Ishikawa (cell line): ENCODE data around the gene NPC2.

Experiments used
- CEBPB ChIP-seq: IDR thresholded peaks from 2 replicates; pipeline ENCODE4 v1.6.1; 2012
- CREB1 ChIP-seq: IDR thresholded peaks from 2 replicates; pipeline ENCODE4 v1.6.1; 2012; ENCODE audit warnings: low read depth
- EGR1 ChIP-seq: IDR thresholded peaks from 2 replicates; pipeline ENCODE4 v1.6.1; 2012
- EP300 ChIP-seq: IDR thresholded peaks from 2 replicates; pipeline ENCODE4 v1.6.1; 2012; ENCODE audit warnings: borderline replicate concordance
- FOXM1 ChIP-seq: IDR thresholded peaks from 2 replicates; pipeline ENCODE4 v1.6.1; 2012; ENCODE audit warnings: low read depth, borderline replicate concordance
- NFIC ChIP-seq: IDR thresholded peaks from 2 replicates; pipeline ENCODE4 v1.6.1; 2012
- RAD21 ChIP-seq: IDR thresholded peaks from 2 replicates; pipeline ENCODE4 v1.6.1; 2012; ENCODE audit warnings: low read depth
- TAF1 ChIP-seq: IDR thresholded peaks from 2 replicates; pipeline ENCODE4 v1.6.1; 2012; ENCODE audit warnings: low read depth, mild to moderate bottlenecking
- TCF12 ChIP-seq: IDR thresholded peaks from 2 replicates; pipeline ENCODE4 v1.6.1; 2012; ENCODE audit warnings: low read depth
- TEAD4 ChIP-seq: IDR thresholded peaks from 2 replicates; pipeline ENCODE4 v1.6.1; 2012
- YY1 ChIP-seq: IDR thresholded peaks from 2 replicates; pipeline ENCODE4 v1.6.1; 2012; ENCODE audit warnings: low read depth
- ZBTB7A ChIP-seq: IDR thresholded peaks from 2 replicates; pipeline ENCODE4 v1.6.1; 2012; ENCODE audit warnings: low read depth
- TF ChIP-seq, protein P1 (sequence below): IDR thresholded peaks from 2 replicates; pipeline ENCODE4 v1.6.1; 2012
- TF ChIP-seq, protein P2 (sequence below): IDR thresholded peaks from 2 replicates; pipeline ENCODE4 v1.6.1; 2012
- TF ChIP-seq, protein P3 (sequence below): IDR thresholded peaks from 2 replicates; pipeline ENCODE4 v1.6.1; 2012; ENCODE audit warnings: low read depth, mild to moderate bottlenecking

The NPC2 gene

DNA sequence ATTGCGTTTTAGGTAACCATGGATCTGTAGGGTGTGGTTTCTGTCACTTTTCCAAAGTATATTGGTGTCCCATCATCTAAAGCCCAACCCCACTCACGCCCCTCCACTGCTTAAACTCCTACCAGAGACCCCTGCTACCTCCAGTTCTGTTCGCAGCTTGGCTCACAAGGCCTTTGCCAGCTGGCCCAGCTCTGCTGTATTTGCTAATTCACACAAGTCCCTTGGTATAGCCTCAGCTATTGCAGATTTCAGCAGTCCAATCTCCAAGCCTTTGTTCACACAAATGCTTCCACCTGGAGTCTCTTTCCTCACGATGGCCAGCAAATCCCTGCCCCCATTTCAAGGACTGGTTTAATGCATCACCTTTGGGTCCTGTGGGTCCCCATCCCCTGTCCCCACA lies 24.6 kb upstream of the NPC2 start:
- no peak for TF ChIP-seq EGR1

DNA sequence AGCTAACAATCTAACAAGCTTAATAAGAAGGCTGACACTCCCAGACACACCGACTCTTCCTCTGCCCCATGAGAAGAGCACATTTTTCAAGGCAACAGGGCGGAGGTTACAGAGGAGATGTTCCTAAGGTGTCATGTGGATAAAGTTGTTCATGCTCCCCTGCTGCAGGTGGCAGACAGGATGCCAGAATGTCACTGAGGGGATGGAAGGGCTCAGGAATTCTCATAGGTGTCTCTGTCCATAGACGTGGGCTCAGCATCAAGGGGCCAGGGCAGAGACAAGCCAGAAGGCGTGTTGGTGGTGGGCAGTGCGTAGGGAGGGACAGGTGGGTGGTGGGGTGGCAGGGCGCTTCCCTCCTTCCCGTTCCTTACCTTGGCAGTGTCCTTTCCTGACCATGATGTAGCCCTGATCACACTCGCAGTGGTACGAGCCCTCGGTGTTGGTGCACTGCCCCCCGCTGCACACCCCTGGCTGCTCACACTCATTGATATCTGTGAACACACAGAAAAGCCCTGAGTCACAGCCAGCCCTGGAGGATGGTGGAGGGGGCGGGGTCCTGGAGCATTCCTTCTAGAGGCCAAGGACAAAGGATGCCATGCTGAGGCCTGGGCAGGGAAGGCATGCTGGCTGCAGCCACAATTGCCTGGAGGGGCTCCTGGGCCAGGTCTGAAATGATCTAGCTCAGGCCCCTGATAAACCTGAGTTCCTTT lies 23.5 kb upstream of the NPC2 start:
- TF ChIP-seq TEAD4, result no peak
- TF ChIP-seq, protein P1, sequence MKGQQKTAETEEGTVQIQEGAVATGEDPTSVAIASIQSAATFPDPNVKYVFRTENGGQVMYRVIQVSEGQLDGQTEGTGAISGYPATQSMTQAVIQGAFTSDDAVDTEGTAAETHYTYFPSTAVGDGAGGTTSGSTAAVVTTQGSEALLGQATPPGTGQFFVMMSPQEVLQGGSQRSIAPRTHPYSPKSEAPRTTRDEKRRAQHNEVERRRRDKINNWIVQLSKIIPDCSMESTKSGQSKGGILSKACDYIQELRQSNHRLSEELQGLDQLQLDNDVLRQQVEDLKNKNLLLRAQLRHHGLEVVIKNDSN, result no peak

DNA sequence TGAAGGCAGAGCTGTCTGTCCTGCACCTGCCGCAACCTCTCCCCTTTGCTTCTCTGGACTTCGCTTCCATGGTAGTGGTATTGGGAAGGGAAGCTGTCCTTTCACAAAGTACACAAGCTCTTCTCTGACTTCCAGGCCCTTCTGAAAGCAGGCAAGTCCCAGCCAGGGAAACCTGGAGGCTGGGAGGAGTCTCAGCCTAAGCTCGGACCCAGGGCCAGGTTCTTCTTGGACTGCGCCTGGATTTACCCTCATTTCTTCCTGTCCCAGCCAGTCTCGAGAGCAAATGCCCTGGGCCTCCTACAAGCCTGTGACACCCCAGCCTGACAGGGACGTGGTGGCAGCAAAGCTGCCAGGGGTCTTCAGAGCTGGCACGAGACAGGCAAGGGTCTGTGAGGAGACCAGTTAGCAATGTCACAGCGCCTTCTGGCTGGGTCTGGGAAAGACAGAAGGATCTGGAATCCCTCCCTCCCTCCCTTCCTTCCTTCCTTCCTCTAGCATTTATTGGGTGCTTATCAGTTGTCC lies 22.8 kb upstream of the NPC2 start:
- no peak for TF ChIP-seq TAF1
- TF ChIP-seq, protein P1, result no peak
- no peak for TF ChIP-seq YY1
- no peak for TF ChIP-seq FOXM1
- no peak for TF ChIP-seq TEAD4
- TF ChIP-seq CREB1, result no peak
- TF ChIP-seq TCF12, result no peak

DNA sequence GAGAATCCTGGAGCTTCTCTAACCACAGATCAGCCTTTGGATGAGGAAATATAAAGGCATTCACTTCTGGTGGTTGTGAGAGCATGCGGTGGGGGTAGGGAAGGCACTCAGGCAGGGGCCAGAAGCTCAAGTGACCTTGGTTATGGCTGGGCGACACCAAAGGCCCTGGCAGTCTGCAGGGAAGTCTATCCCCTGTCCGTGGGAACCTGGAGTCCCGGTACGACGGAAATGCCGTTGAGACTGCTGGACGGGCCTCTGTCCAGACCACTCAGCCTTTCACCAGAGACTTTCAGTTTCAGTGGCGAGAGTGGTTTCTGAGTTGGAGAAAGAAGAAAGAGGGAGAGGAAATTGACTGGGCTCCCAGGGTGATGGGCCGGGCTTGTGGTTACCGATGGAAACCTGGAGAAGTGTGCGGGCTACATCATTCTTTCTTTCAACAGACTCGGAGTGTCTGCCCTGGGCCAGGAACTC lies 21.4 kb upstream of the NPC2 start:
- TF ChIP-seq TEAD4 (no peak), YY1 (no peak), NFIC (no peak), ZBTB7A (no peak), CREB1 (no peak), TCF12 (no peak), EP300 (no peak), CEBPB (no peak), EGR1 (no peak)
- TF ChIP-seq, protein P1, result no peak
- TF ChIP-seq, protein P2, sequence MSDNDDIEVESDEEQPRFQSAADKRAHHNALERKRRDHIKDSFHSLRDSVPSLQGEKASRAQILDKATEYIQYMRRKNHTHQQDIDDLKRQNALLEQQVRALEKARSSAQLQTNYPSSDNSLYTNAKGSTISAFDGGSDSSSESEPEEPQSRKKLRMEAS, result no peak
- TF ChIP-seq, protein P3, sequence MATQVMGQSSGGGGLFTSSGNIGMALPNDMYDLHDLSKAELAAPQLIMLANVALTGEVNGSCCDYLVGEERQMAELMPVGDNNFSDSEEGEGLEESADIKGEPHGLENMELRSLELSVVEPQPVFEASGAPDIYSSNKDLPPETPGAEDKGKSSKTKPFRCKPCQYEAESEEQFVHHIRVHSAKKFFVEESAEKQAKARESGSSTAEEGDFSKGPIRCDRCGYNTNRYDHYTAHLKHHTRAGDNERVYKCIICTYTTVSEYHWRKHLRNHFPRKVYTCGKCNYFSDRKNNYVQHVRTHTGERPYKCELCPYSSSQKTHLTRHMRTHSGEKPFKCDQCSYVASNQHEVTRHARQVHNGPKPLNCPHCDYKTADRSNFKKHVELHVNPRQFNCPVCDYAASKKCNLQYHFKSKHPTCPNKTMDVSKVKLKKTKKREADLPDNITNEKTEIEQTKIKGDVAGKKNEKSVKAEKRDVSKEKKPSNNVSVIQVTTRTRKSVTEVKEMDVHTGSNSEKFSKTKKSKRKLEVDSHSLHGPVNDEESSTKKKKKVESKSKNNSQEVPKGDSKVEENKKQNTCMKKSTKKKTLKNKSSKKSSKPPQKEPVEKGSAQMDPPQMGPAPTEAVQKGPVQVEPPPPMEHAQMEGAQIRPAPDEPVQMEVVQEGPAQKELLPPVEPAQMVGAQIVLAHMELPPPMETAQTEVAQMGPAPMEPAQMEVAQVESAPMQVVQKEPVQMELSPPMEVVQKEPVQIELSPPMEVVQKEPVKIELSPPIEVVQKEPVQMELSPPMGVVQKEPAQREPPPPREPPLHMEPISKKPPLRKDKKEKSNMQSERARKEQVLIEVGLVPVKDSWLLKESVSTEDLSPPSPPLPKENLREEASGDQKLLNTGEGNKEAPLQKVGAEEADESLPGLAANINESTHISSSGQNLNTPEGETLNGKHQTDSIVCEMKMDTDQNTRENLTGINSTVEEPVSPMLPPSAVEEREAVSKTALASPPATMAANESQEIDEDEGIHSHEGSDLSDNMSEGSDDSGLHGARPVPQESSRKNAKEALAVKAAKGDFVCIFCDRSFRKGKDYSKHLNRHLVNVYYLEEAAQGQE, result no peak

DNA sequence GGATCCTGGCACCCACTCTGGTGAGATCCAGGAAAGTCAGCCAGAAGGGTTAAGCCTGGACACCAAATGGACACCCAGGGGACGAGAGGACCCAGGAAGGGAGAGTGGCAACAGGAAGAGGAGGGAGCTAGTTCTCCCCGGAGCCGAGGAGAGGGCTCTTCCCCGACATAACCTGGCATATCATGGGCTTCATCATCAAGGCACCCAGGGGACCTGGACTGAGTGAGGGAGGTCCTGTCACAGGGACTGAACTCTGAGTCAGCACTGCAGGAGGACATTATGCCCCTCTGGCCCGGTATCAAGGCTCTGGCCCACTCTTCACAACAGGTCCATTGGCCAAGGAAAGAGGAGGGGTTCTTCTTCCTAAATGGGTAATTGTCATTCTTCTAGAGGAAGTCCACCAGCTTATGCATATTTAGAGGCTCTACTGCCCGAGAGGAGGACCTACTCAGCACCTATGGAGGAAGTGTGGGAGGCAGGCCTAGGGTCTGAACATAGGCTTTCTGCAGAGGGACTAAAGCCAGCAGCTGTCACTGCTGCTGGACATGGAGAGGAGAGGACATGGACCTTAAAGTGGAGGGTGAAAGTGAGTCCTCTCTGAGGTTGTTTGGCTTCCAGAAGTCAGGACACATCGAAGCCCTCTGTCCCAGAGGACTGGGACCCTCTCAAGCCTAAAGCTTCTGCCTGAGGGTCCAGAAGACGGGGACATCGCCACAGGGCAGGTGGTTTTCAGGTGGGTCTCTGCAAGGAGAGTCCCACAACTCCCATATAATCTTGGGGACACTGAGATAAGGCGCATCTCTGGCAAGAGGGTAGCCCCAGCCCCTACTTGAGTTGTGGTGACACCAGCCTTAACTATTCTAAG lies 19.1 kb upstream of the NPC2 start:
- TF ChIP-seq CREB1 (no peak), EGR1 (no peak), TAF1 (no peak), NFIC (no peak)
- TF ChIP-seq, protein P2, result no peak

DNA sequence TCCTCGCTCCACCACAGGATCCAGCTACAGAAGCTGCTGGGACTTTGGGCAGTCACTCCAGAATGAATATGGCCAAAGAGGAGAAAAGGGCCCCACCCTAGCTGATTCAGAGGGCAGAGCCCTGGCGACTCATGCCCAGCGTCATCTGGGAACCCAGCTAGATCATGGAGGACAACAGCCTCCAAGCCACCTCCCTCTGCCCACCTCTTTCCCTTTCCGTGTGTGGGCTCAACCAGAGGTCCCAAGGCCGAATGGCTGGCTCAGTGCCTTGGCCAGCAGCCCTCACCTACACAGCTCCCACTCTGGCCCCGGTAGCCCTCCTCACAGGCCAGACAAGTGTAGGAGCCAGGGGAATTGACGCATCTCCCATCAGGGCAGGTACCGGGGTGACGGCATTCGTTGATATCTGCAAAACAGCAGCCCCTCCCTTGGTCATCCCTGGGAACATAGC lies 17.9 kb upstream of the NPC2 start:
- no peak for TF ChIP-seq RAD21
- TF ChIP-seq, protein P2, result no peak
- no peak for TF ChIP-seq ZBTB7A
- no peak for TF ChIP-seq TAF1
- TF ChIP-seq TEAD4, result no peak
- TF ChIP-seq EGR1, result no peak
- TF ChIP-seq CEBPB, result no peak
- TF ChIP-seq, protein P1, result no peak
- no peak for TF ChIP-seq YY1
- no peak for TF ChIP-seq EP300
- TF ChIP-seq FOXM1, result no peak
